ENCODE data around the gene MTRR.

The MTRR gene

GRCh38 chr5:7878381-7878873, 9.5 kb downstream of the MTRR start:
- TF ChIP-seq CTCF (IDR thresholded peaks at IDR 0.05; ENCODE audit: extremely low read depth, missing control alignments) = no peak
- DNase-seq (ENCODE audit: low spot score) = peak; percentile 64

- TF ChIP-seq CTCF (IDR thresholded peaks at IDR 0.05; ENCODE audit: extremely low read depth, missing control alignments) = no peak
- DNase-seq (ENCODE audit: low spot score) = no peak
Observed at GRCh38 chr5:7881091-7881490, 12.1 kb downstream of the MTRR start.

- no peak for TF ChIP-seq CTCF (IDR thresholded peaks at IDR 0.05; ENCODE audit: extremely low read depth, missing control alignments)
Observed at GRCh38 chr5:7881816-7882215, 12.9 kb downstream of the MTRR start.

GRCh38 chr5:7882926-7883325, 14.0 kb downstream of the MTRR start:
- no peak for TF ChIP-seq CTCF (IDR thresholded peaks at IDR 0.05; ENCODE audit: extremely low read depth, missing control alignments)
- DNase-seq (ENCODE audit: low spot score) = no peak

More at GRCh38 chr5:7881816-7882215, 12.9 kb downstream of the MTRR start:
- DNase-seq (ENCODE audit: low spot score) = no peak

- TF ChIP-seq CTCF (IDR thresholded peaks at IDR 0.05; ENCODE audit: extremely low read depth, missing control alignments) = no peak
- no peak for DNase-seq (ENCODE audit: low spot score)
Observed at GRCh38 chr5:7884491-7885267, 15.7 kb downstream of the MTRR start.

GRCh38 chr5:7886849-7887475, 18.0 kb downstream of the MTRR start:
- no peak for DNase-seq (ENCODE audit: low spot score)
- TF ChIP-seq CTCF (IDR thresholded peaks at IDR 0.05; ENCODE audit: extremely low read depth, missing control alignments) = no peak

GRCh38 chr5:7888901-7889300, 20.0 kb downstream of the MTRR start:
- TF ChIP-seq CTCF (IDR thresholded peaks at IDR 0.05; ENCODE audit: extremely low read depth, missing control alignments) = no peak
- DNase-seq (ENCODE audit: low spot score) = no peak

Data from GM20000 (cell line).